HG03066 (cell line): Measurements from ENCODE around the gene TMEM255B.
"Not testable (repeated sequence)": the region's sequence is repeated elsewhere in the genome, so short reads cannot be mapped to it uniquely, and the experiment has no call there.

Experiments
- ATAC-seq: cut with Tn5 transposase; IDR thresholded peaks from one replicate; pipeline ENCODE4 v1.9.1; 2021; ENCODE audit warnings: low read depth; ENCODE audit not compliant: unreplicated experiment

The TMEM255B gene

DNA sequence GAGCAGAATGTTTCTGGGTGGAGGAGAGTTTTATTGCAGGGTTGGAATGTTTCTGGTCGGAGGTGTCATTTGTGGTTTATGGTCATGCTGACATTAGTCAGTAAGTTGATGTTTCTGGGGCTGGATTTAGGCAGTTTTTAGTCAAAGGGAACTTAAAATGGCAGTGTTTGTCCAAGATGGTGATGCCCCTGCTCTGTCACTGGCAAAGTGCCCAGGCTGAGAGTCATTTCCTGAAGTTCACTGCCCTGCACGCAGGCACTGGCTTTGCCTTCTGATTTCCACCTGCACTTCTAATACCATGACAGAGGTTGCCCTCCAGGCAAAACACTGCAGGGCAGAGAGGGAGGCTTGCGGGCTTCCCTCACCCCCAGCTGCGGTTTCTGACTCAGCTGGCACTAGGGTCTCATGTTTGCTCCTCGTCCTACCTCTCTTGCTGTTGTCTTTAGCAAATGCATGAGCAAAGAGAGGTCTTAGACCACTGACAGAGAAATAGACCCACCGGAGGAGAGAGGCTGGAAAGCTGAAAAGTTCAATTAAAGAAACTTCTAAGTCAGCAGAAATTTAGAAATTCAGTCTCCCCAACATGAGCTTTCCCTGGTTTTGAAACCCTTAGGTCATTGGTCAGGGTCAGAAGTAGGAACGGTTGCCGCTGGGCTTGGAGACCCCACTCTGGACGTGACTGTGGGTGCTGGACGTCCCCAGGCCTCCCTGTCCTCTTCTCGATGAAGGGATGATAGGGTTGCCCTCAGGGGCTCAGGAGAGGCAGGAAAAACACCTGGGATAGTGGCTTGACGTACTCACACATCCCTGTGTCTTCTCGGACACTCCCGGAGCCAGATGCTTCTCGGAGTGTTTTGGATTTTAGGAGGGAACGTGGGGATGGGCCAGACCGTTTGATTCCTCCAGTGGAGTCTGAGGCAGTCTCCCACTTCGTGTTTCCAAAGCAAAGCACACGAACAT lies 26.3 kb downstream of the TMEM255B start:
- ATAC-seq, result no peak

DNA sequence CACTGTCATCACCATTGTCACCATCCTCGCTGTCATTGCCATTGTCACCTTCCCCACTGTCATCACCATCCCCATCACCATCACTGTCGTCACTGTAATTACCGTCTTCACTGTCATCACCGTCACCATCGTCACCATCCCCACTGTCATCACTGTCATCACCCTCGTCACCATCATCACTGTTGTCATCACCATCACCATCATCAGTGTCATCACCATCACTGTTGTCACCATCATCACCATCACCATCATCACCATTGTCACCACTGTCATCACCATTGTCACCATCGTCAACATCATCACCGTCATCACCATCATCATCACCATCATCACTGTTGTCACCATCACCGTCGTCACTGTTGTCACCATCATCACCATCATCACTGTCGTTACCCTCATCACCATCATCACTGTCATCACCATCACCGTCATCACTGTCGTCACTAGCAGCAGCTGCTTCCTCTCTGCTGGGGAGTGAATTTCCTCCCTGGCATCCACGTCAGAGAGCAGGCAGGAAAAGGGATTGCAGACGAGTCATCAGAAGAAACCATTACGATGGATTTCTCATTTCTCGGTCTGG lies 27.3 kb downstream of the TMEM255B start:
- ATAC-seq, result no peak

- no peak for ATAC-seq
Observed at GRCh38 chr13:113787694-113788093, 28.7 kb downstream of the TMEM255B start.

DNA sequence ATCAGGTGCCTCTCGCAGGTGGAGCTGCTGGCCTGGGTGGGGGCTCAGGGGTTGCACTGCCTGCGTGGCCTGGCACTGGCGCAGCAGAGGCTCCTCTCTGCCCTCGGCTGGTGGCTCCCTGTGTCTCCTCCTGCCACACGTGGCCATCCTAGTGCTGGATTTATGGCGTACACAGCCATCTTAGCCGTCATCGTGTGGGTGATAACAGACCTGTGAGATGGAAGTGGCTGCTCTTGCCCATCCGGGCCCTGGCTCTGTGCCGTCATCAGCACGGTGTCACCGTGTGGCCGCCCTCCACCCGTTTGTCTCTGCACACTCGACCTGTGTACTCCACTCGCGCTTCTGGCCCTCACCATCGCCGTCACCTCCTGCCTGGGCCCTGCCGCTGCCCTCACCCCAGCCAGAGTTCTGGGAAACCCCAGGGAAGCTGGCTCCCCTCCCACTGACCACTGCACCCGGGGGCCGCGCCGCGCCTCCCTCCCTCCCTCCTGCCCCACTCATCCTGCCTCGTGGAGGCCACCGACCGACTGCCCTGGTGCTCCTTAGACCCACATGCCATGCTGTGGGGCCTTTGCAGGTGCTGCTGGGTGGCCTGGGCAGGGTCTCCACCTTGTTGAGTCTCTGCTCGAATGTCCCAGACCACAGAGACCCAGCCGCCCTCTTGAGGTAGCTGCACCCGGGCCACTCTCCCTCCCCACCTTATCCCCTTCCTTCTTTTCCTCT lies 29.5 kb downstream of the TMEM255B start:
- ATAC-seq, result no peak

- no peak for ATAC-seq
Observed at GRCh38 chr13:113789167-113789566, 30.1 kb downstream of the TMEM255B start.

GRCh38 chr13:113789931-113790330 lies 30.9 kb downstream of the TMEM255B start:
- not testable (repeated sequence) for ATAC-seq

DNA sequence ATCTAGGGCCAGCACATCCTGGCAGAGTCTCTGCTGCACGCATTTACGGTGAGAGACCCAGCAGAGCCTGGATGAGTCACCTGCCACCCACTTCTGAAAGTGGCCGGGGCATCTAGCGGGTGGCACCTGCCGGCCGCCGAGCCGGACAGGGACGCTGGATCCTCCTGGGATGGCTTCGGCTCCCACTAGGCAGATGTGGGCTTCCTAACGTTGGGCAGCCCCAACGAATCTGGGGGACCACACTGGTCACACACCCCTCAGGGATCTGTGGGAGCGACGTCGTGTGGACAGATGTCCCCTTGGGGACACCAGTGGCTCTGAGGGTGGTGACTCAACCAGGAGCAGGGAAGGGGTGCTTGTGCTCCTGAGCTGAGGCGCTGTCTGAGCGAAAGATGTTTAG lies 32.2 kb downstream of the TMEM255B start:
- ATAC-seq, result no peak

- no peak for ATAC-seq
Observed at GRCh38 chr13:113791761-113792160, 32.7 kb downstream of the TMEM255B start.

DNA sequence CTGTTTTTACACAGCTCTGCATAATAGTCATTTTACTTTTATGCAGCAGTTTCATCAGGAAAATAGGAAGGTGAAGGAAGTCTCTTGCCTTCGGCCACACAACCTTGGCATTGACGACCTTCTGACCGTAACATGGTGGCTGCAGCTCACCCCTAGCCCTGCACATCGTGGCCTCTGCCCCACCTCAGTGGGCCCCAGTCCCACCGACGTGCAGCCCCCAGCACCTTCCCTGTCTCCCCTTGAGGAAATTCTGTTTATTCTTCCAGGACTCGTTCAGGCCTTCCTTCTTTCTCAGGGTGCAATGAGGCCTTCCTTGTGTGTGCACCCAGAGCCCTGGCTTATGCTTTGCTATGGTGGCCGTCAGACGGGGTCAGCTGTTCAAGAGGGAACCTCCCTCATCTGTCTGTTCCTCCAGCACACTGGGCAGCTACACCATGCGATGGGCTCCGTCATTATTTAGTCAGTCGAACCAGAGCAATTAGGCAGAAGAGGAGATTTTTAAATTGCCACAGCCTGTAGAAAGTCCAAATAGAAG lies 33.3 kb downstream of the TMEM255B start:
- ATAC-seq, result no peak

GRCh38 chr13:113792886-113793717 lies 34.1 kb downstream of the TMEM255B start:
- ATAC-seq, result no peak

DNA sequence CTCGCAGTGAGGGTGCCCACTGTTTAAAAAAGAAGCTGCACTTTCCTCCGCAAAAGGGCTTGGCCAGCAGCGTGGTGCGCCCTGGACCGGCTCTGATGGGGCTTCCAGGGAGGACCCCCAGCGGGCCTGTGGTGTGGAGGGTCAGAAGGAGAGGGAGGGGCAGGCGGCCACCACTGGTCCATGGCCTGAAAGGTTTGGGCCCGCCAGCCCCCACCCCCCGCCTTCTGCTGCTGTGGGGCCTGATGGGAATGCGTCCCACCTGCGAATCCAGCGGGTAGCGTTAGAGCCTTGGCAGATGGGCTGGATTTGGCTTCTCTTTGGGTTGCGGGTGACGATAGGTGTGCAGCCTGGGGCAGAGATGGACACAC lies 34.7 kb downstream of the TMEM255B start:
- ATAC-seq, result no peak

DNA sequence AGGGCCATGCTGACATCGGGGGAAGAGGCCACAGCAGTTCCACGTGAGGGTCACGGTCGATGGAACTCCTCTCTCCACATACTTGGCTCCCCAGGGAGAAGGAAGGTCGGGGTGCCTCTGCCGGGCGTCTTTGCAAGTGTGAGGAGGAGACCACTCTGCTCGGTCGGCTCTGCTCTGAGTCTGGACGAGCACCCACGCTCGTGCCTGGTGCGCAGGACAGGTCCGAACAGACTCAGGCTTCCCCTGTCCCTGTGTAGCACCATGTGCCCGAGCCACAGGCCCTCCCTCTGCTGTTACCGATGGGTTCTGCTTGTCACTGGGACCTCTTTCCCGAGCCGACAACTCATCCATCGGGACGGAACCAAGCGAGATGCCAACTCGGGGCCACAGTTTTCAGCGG lies 35.1 kb downstream of the TMEM255B start:
- ATAC-seq, result no peak

DNA sequence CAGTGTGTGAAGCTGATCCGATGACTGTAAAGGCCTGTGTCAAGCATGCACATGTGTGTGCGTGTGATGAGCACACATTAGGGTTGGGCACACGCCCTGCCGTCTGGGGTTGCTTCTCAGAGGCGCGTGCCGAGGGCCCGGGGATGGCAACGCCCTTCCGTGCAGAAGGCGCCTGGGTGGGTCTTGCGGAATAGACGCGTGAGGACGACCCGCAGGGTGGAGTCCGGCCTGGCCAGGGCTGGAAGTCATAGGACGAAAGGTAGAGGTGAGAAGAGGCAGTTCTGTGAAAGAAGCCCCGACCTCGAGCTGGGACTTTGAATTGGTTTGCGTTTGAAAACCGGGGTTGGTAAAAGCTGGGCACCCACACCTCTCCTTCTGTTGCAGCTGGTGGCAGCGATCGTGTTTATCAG lies 35.7 kb downstream of the TMEM255B start:
- ATAC-seq, result no peak

GRCh38 chr13:113795362-113795761 lies 36.3 kb downstream of the TMEM255B start:
- ATAC-seq, result not testable (repeated sequence)

DNA sequence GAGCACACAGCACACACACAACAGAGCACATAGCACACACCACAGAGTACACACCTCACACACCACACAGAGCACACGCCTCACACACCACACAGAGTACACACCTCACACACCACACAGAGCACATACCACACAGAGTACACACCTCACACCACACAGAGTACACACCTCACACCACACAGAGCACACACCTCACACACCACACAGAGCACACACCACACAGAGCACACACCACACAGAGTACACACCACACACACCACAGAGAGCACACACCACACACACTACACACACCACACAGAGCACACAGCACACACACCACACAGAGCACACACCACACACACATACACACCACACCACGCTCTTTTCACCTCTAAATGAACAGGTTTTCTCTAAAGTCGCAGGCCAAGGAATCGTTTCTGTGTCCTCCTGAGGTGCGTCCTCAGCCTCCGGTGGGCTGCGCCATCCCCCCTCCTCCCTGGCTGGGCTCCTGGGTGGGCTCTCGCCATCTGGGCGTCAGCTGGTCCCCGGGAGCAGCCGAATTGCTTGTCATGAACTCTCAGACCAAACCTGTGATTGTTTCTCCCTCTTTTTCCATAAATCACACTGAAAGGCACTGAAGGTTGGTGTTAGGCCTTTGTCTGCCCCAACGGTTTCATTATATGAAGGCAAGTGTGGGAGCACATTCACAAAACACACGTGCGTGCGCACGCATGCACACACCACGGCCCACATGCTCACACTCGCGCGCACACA lies 37.4 kb downstream of the TMEM255B start:
- no peak for ATAC-seq

- no peak for ATAC-seq
Observed at GRCh38 chr13:113796964-113797676, 38.1 kb downstream of the TMEM255B start.

- ATAC-seq, result no peak
Observed at GRCh38 chr13:113798200-113798811, 39.3 kb downstream of the TMEM255B start.

GRCh38 chr13:113800576-113800926 lies 41.5 kb downstream of the TMEM255B start:
- ATAC-seq, result no peak
